ENCODE results near the gene SMAD5. TPM values are rescaled to one million over a fixed set of nuclear protein-coding genes. Genes with fewer than 3 reads are reported as not detected.

Gene SMAD5
- total RNA-seq, 2 donors from 2014 or later: 97.8 to 105 TPM

DNA sequence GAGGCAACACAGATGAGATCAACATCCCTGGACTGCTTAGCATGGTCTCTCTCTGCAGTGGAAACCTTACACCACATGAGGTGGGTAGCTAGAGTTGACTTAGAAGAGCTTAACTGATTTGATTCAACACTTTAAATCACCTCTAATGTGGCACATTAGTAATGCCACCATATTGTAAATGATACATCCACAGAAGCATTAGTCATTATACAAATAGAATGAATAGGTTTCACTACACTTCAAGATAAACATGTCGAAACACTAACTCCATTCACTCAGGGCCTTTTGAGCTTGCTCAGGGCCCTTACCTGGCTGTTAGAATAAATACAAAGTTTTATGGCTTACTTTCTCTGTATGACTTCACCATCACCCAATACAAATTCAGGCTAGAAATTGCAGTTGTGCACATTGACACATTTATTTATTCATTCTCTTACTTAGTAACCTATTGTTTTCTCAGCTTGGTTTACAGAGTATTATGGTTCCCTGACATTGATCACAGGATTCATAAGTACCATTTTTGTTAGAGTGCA, 9.3 kb upstream of the SMAD5 start:
- Mint-ChIP-seq H3K4me3 (no peak overlapping the region), H3K27ac (no peak overlapping the region), H3K27me3 (ENCODE audit: insufficient read depth) (peaks cover 42% of the 10 kb centered on the region), H3K36me3 (ENCODE audit: low read depth) (no peaks in the 10 kb centered on the region), H3K9me3 (no peaks in the 10 kb centered on the region), H3K4me1 (peaks cover 8% of the 10 kb centered on the region)
- no peak for DNase-seq
- no peak overlapping the region for H3K9ac ChIP-seq (ENCODE audit: extremely low read depth, low read length, poor library complexity, severe bottlenecking)
- H3K4me3 ChIP-seq (ENCODE audit: low read length): no peak overlapping the region
- no peaks in the 10 kb centered on the region for H3K9me3 ChIP-seq (ENCODE audit: control insufficient read depth, low read length)
- WGBS, 2 experiments (ENCODE audit: insufficient coverage in 1 of 2, insufficient read length in 1 of 2): 67 to 96% methylated on average over 1 of the region's 1 CpG
- no peak overlapping the region for H3K27ac ChIP-seq (ENCODE audit: low read depth, low read length)
- H3K27me3 ChIP-seq (ENCODE audit: control insufficient read depth, insufficient read depth, low read length, poor library complexity, severe bottlenecking): peaks cover 10% of the 10 kb centered on the region
- H3K4me1 ChIP-seq (ENCODE audit: control insufficient read depth, insufficient read depth, low read length): peaks cover under 1% of the 10 kb centered on the region
- H3K36me3 ChIP-seq (ENCODE audit: control insufficient read depth, insufficient read depth, low read length): no peaks in the 10 kb centered on the region
- TF ChIP-seq CTCF (conservative IDR thresholded peaks at IDR 0.05): no peak

GRCh38 chr5:136127560-136127959, 5.1 kb upstream of the SMAD5 start:
- WGBS, 2 experiments (ENCODE audit: insufficient coverage in 1 of 2, insufficient read length in 1 of 2): 91 to 100% methylated on average over 2 to 3 of the region's 3 CpGs
- no peak for TF ChIP-seq CTCF (conservative IDR thresholded peaks at IDR 0.05)

GRCh38 chr5:136128481-136128880, 4.2 kb upstream of the SMAD5 start:
- no peaks in the 10 kb centered on the region for H3K4me1 ChIP-seq (ENCODE audit: control insufficient read depth, insufficient read depth, low read length)
- H3K27ac ChIP-seq (ENCODE audit: low read depth, low read length): no peak overlapping the region
- peaks cover 4% of the 10 kb centered on the region for H3K4me1 Mint-ChIP-seq
- TF ChIP-seq CTCF (conservative IDR thresholded peaks at IDR 0.05): no peak
- peaks cover 14% of the 10 kb centered on the region for H3K27me3 ChIP-seq (ENCODE audit: control insufficient read depth, insufficient read depth, low read length, poor library complexity, severe bottlenecking)
- no peak overlapping the region for H3K9ac ChIP-seq (ENCODE audit: extremely low read depth, low read length, poor library complexity, severe bottlenecking)
- H3K9me3 ChIP-seq (ENCODE audit: control insufficient read depth, low read length): no peaks in the 10 kb centered on the region
- H3K36me3 ChIP-seq (ENCODE audit: control insufficient read depth, insufficient read depth, low read length): no peaks in the 10 kb centered on the region
- H3K36me3 Mint-ChIP-seq (ENCODE audit: low read depth): no peaks in the 10 kb centered on the region
- 87 to 100% methylated on average over 3 to 4 of the region's 4 CpGs for WGBS, 2 experiments (ENCODE audit: insufficient coverage in 1 of 2, insufficient read length in 1 of 2)
- H3K27ac Mint-ChIP-seq: no peak overlapping the region
- peaks cover 44% of the 10 kb centered on the region for H3K27me3 Mint-ChIP-seq (ENCODE audit: insufficient read depth)
- H3K9me3 Mint-ChIP-seq: no peaks in the 10 kb centered on the region
- no peak overlapping the region for H3K4me3 Mint-ChIP-seq
- no peak for DNase-seq
- no peak overlapping the region for H3K4me3 ChIP-seq (ENCODE audit: low read length)

More at GRCh38 chr5:136127560-136127959, 5.1 kb upstream of the SMAD5 start:
- H3K27me3 ChIP-seq (ENCODE audit: control insufficient read depth, insufficient read depth, low read length, poor library complexity, severe bottlenecking): peaks cover 14% of the 10 kb centered on the region
- no peak overlapping the region for H3K9ac ChIP-seq (ENCODE audit: extremely low read depth, low read length, poor library complexity, severe bottlenecking)
- no peaks in the 10 kb centered on the region for H3K4me1 ChIP-seq (ENCODE audit: control insufficient read depth, insufficient read depth, low read length)
- H3K9me3 ChIP-seq (ENCODE audit: control insufficient read depth, low read length): no peaks in the 10 kb centered on the region
- Mint-ChIP-seq H3K4me1 (peaks cover 5% of the 10 kb centered on the region), H3K36me3 (ENCODE audit: low read depth) (no peaks in the 10 kb centered on the region), H3K9me3 (no peaks in the 10 kb centered on the region), H3K27ac (no peak overlapping the region), H3K27me3 (ENCODE audit: insufficient read depth) (peaks cover 44% of the 10 kb centered on the region), H3K4me3 (no peak overlapping the region)
- H3K27ac ChIP-seq (ENCODE audit: low read depth, low read length): no peak overlapping the region
- H3K4me3 ChIP-seq (ENCODE audit: low read length): no peak overlapping the region
- no peaks in the 10 kb centered on the region for H3K36me3 ChIP-seq (ENCODE audit: control insufficient read depth, insufficient read depth, low read length)
- DNase-seq: no peak

Measured in endodermal cell (in vitro differentiated cells).